ENCODE results near the gene STK10. TPM values are rescaled to one million over a fixed set of nuclear protein-coding genes. Genes with fewer than 3 reads are reported as not detected.
A peak's percentile ranks its signal among the peaks of the same experiment; 100 is the strongest.

Gene STK10
- total and polyA plus RNA-seq, 9 of the 15 experiments (the other 6 are each of a cell fraction or from before 2014, with no cell fraction given) = 0.30 to 6.7 (median 2.4) TPM

DNA sequence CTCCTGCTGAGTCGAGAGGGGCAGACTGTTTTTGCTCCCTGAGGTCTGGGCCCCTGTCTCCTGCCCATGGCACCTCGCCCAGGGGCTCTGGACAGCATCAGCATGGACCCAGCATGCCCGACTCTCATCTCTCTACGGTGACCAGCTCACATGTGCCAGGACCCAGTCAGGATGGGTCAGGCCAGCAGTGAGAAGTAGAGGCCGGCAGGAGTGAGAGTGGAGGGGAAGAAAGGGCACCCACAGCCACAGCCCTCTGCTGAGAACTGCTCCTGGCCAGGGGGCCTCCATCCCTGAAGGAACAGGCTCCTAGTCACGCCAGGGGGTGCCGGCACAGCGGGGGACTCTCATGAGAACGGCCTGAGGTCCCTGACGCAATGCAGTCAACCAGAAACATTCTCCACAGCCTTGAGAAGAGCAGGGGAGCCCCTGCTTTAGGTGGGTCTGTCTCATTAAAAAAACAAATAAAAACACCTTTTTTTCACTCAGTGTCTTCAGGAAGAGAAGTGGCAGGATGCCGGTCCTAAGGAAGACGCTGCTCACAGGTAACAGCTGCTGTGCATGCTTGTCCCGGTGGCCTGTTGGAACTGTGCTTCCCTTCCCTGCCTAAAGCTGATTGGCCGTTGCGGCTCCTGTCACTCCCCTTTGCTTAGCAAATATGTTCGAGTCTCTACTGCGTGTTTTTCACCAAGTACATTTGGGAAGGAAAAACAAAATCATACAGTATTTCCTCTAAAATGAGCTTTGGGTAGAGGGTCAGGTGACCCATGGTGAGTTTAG is 95.9 kb downstream of the STK10 start:
- no peaks in the 10 kb centered on the region for H3K9me1 ChIP-seq (ENCODE audit: control insufficient read depth, insufficient read depth, low read length)
- TF ChIP-seq CEBPB (tag; IDR thresholded peaks at IDR 0.05) (no peak), ZBTB1 (CRISPR knock-in tag; IDR thresholded peaks at IDR 0.05; ENCODE audit: borderline replicate concordance, low read depth) (no peak), EP400 (IDR thresholded peaks at IDR 0.05) (no peak), NFE2L1 (tag; IDR thresholded peaks at IDR 0.05; ENCODE audit: borderline replicate concordance, low read depth) (no peak)
- TF ChIP-seq, protein P1, sequence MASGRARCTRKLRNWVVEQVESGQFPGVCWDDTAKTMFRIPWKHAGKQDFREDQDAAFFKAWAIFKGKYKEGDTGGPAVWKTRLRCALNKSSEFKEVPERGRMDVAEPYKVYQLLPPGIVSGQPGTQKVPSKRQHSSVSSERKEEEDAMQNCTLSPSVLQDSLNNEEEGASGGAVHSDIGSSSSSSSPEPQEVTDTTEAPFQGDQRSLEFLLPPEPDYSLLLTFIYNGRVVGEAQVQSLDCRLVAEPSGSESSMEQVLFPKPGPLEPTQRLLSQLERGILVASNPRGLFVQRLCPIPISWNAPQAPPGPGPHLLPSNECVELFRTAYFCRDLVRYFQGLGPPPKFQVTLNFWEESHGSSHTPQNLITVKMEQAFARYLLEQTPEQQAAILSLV (tag; IDR thresholded peaks at IDR 0.05) = no peak
- TF ChIP-seq, protein P2, sequence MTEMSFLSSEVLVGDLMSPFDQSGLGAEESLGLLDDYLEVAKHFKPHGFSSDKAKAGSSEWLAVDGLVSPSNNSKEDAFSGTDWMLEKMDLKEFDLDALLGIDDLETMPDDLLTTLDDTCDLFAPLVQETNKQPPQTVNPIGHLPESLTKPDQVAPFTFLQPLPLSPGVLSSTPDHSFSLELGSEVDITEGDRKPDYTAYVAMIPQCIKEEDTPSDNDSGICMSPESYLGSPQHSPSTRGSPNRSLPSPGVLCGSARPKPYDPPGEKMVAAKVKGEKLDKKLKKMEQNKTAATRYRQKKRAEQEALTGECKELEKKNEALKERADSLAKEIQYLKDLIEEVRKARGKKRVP (CRISPR knock-in tag; IDR thresholded peaks at IDR 0.05) = no peak
- TF ChIP-seq, protein P3, sequence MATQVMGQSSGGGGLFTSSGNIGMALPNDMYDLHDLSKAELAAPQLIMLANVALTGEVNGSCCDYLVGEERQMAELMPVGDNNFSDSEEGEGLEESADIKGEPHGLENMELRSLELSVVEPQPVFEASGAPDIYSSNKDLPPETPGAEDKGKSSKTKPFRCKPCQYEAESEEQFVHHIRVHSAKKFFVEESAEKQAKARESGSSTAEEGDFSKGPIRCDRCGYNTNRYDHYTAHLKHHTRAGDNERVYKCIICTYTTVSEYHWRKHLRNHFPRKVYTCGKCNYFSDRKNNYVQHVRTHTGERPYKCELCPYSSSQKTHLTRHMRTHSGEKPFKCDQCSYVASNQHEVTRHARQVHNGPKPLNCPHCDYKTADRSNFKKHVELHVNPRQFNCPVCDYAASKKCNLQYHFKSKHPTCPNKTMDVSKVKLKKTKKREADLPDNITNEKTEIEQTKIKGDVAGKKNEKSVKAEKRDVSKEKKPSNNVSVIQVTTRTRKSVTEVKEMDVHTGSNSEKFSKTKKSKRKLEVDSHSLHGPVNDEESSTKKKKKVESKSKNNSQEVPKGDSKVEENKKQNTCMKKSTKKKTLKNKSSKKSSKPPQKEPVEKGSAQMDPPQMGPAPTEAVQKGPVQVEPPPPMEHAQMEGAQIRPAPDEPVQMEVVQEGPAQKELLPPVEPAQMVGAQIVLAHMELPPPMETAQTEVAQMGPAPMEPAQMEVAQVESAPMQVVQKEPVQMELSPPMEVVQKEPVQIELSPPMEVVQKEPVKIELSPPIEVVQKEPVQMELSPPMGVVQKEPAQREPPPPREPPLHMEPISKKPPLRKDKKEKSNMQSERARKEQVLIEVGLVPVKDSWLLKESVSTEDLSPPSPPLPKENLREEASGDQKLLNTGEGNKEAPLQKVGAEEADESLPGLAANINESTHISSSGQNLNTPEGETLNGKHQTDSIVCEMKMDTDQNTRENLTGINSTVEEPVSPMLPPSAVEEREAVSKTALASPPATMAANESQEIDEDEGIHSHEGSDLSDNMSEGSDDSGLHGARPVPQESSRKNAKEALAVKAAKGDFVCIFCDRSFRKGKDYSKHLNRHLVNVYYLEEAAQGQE (IDR thresholded peaks at IDR 0.05; ENCODE audit: borderline replicate concordance) = no peak
- TF ChIP-seq, protein P3 (CRISPR knock-in tag; IDR thresholded peaks at IDR 0.05; ENCODE audit: low read depth) = no peak
- TF ChIP-seq, protein P4, sequence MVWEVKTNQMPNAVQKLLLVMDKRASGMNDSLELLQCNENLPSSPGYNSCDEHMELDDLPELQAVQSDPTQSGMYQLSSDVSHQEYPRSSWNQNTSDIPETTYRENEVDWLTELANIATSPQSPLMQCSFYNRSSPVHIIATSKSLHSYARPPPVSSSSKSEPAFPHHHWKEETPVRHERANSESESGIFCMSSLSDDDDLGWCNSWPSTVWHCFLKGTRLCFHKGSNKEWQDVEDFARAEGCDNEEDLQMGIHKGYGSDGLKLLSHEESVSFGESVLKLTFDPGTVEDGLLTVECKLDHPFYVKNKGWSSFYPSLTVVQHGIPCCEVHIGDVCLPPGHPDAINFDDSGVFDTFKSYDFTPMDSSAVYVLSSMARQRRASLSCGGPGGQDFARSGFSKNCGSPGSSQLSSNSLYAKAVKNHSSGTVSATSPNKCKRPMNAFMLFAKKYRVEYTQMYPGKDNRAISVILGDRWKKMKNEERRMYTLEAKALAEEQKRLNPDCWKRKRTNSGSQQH (CRISPR knock-in tag; IDR thresholded peaks at IDR 0.05) = no peak
- intact Hi-C loops (cut with micrococcal nuclease) = no loop called here
- H3K4me1 ChIP-seq (replicated peaks in 1 of 2; ENCODE audit: control insufficient read depth in 2 of 2, insufficient read depth in 2 of 2, low read length in 2 of 2) = peaks cover 0 to 5% of the 10 kb centered on the region in 2 experiments; a peak in 2 of 5 replicates
- BruUV-seq (replicated peaks) = no TSS peak
- no peak for DNase-seq (ENCODE audit: extremely low read depth in 1 of 4, low spot score in 3 of 4)
- FAIRE-seq = no peak
- no peaks in the 10 kb centered on the region for H3K36me3 ChIP-seq (ENCODE audit: control insufficient read depth, insufficient read depth, low read length)
- H3K27ac ChIP-seq (ENCODE audit: extremely low read depth, low read depth, low read length) = no peak overlapping the region
- POLR2A ChIA-PET = interaction anchor here (0.8 kb wide), 1 partner anchor 9 kb away, joined by 3 read pairs; no protein-coding TSS in a partner anchor
- 42% methylated on average over 15 of the region's 17 CpGs for WGBS (ENCODE audit: insufficient coverage, low coverage, missing lambda C conversion rate)
- no peak overlapping the region for H3K9ac ChIP-seq (ENCODE audit: insufficient read depth in 1 of 2, low read depth in 2 of 2, low read length in 2 of 2)
- H3K79me2 ChIP-seq (ENCODE audit: control insufficient read depth, insufficient read depth, low read length) = no peaks in the 10 kb centered on the region
- no peak overlapping the region for H2AFZ ChIP-seq (ENCODE audit: low read depth, low read length)
- CTCF ChIA-PET (ENCODE audit: low intra/inter-chr PET ratio) = no interaction called here
- H3K4me2 ChIP-seq (ENCODE audit: insufficient read depth, low read length) = no peak overlapping the region
- H3K27me3 ChIP-seq (ENCODE audit: control insufficient read depth in 2 of 2, insufficient read depth in 2 of 2, low read length in 2 of 2) = peaks cover 0 to 4% of the 10 kb centered on the region in 2 experiments; a peak in 1 of 5 replicates
- peaks cover 3% of the 10 kb centered on the region; the same call in 1 of the 2 replicates for H4K20me1 ChIP-seq (replicated peaks; ENCODE audit: control insufficient read depth, insufficient read depth, low read length)
- no peaks in the 10 kb centered on the region for H3K9me3 ChIP-seq (replicated peaks; ENCODE audit: control insufficient read depth, insufficient read depth, low read depth, low read length)
- peak; percentile 45 for ATAC-seq
- in situ Hi-C loops (cut with MboI) = no loop called here
- H3K4me3 ChIP-seq = no peak overlapping the region
